Fibroblast of pulmonary artery (primary cell): ENCODE data around the gene MAGI2.
A peak's percentile ranks its signal among the peaks of the same experiment; 100 is the strongest.

Source experiments
- DNase-seq: peaks from one replicate; pipeline ENCODE4 v3.0.0-alpha.2; 2010; ENCODE audit warnings: low read depth
- H3K4me3 ChIP-seq: replicated peaks from 2 replicates; pipeline ENCODE4 v1.5.1; 2011; ENCODE audit warnings: low read depth, mild to moderate bottlenecking, control low read depth, low read length, moderate library complexity
- CTCF ChIP-seq: IDR thresholded peaks from 2 replicates; pipeline ENCODE4 v1.5.1; 2011; ENCODE audit warnings: mild to moderate bottlenecking, control low read depth, low read length, inconsistent platforms; ENCODE audit errors: missing control alignments

MAGI2 gene

GRCh38 chr7:79011921-79012320 is 441.5 kb downstream of the MAGI2 start:
- no peak for DNase-seq
- H3K4me3 ChIP-seq, result no peak overlapping the region
- TF ChIP-seq CTCF, result no peak

GRCh38 chr7:79009647-79010046 is 443.8 kb downstream of the MAGI2 start:
- H3K4me3 ChIP-seq, result no peak overlapping the region
- DNase-seq, result no peak
- no peak for TF ChIP-seq CTCF

GRCh38 chr7:79008786-79009185 is 444.7 kb downstream of the MAGI2 start:
- no peak overlapping the region for H3K4me3 ChIP-seq
- no peak for DNase-seq
- TF ChIP-seq CTCF, result no peak

GRCh38 chr7:78996013-78996412 is 457.5 kb downstream of the MAGI2 start:
- H3K4me3 ChIP-seq, result no peak overlapping the region
- DNase-seq, result no peak
- TF ChIP-seq CTCF, result no peak

- DNase-seq, result no peak
- H3K4me3 ChIP-seq, result no peak overlapping the region
- TF ChIP-seq CTCF, result no peak
Observed at GRCh38 chr7:78993341-78993740, 460.1 kb downstream of the MAGI2 start.

- no peak overlapping the region for H3K4me3 ChIP-seq
- no peak for TF ChIP-seq CTCF
- DNase-seq, result peak; percentile 1
Observed at GRCh38 chr7:78985509-78985908, 468.0 kb downstream of the MAGI2 start.

- no peak overlapping the region for H3K4me3 ChIP-seq
- no peak for TF ChIP-seq CTCF
- no peak for DNase-seq
Observed at GRCh38 chr7:78983483-78983882, 470.0 kb downstream of the MAGI2 start.
